Superior temporal gyrus (tissue), 1 donor: ENCODE data around the gene ACP4.
"Not testable (repeated sequence)": the region's sequence is repeated elsewhere in the genome, so short reads cannot be mapped to it uniquely, and the experiment has no call there.

ENCODE experiments used
- DNase-seq: peaks from one replicate; pipeline ENCODE4 v3.0.0-alpha.2; 2016; ENCODE audit errors: extremely low spot score

Gene ACP4, protein sequence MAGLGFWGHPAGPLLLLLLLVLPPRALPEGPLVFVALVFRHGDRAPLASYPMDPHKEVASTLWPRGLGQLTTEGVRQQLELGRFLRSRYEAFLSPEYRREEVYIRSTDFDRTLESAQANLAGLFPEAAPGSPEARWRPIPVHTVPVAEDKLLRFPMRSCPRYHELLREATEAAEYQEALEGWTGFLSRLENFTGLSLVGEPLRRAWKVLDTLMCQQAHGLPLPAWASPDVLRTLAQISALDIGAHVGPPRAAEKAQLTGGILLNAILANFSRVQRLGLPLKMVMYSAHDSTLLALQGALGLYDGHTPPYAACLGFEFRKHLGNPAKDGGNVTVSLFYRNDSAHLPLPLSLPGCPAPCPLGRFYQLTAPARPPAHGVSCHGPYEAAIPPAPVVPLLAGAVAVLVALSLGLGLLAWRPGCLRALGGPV

DNA sequence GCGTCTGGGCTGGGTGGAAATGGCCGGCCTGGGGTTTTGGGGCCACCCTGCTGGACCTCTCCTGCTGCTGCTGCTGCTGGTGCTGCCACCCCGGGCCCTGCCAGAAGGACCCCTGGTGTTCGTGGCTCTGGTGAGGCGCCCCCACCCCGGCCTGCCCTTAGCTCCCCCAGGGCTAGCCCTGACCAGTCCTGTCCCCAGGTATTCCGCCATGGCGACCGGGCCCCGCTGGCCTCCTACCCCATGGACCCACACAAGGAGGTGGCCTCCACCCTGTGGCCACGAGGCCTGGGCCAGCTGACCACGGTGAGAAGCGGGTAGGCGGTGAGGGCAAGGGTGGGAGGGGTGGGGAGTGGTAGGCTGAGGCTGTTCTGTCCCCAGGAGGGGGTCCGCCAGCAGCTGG, at the start of gene ACP4:
Gene ACP4, plus strand, starts transcription at position 20 of the 400 bp plus-strand sequence. Its CDS starts 0 bp downstream, at position 20.
- DNase-seq = no peak

DNA sequence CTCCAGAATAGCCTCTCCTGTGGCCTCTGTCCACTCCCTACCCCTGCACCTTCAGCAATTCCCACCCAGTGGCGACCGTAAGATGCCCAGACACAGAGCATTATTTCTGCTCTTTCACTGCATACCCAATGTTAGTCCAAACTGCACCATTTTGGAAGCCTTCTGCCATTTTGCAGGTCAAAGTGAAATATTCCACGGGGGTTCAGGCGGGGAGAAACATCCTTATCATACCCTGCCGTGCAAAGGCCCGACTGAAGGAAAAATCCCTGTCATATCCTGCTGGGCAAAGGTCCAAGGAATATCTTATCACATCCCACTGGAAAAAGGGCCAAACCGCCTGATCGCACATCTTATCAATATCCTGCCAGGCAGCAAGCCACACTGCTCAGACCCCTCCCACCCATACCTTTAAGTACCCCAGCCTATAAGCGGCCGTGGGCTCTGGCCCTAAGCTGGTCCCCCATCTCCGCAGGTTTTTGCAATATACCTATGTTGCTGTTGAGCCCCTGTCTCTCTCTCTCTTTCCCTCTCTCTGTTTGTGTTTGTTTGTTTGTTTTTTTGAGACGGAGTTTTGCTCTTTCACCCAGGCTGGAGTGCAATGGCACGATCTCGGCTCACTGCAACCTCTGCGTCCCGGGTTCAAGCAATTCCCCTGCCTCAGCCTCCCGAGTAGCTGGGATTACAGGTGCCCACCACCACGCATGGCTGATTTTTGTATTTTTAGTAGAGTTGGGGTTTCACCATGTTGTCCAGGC, 48.9 kb upstream of the ACP4 start:
- no peak for DNase-seq

DNA sequence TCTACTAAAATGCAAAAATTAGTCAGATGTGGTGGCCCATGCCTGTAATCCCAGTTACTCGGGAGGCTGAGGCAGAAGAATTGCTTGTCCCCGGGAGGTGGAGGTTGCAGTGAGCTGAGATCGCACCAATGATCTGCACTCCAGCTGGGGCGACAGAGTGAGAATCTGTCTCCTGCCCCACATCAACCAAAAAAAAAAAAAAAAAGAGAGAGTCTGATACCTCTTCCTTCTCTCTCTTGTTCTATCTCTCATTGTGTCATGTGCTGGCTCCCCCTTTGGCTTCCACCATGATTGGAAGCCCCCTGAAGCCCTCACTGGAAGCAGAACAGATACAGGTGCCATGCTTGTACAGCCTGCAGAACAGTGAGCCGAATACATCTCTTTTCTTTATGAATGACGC, 46.7 kb upstream of the ACP4 start:
- DNase-seq = no peak

DNA sequence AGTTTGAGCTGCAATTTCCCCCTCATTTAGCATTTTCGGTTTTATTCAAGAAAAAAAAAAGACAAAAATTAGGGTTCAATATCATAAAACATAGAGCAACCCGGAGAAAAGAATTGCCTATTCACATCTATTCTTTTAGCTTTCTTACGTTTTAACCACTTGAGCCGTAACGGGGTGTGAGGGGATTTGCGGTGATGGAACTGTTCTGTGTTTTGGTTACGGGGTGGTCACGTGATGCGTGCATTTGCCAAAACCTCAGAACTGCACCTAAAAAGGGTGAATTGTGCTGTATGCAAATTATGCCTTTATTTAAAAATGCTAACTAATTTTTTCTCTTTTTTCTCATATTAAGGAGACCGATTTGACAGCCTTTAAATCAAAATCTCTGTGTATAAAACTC, 45.0 kb upstream of the ACP4 start:
- DNase-seq = no peak

DNA sequence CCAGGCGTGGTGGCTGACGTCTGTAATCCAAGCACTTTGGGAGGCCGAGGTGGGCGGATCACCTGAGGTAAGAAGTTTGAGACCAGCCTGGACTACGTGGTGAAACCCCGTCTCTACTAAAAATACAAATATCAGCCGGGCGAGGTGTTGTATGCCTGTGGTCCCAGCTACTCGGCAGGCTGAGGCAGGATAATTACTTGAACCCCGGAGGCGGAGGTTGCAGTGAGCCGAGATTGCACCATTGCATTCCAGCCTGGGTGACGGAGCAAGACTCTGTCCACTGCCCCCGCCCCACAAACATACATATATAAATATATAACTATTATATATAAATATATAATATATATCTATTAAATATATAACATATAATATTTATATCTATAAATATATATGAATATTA, 43.1 kb upstream of the ACP4 start:
- DNase-seq = not testable (repeated sequence)

DNA sequence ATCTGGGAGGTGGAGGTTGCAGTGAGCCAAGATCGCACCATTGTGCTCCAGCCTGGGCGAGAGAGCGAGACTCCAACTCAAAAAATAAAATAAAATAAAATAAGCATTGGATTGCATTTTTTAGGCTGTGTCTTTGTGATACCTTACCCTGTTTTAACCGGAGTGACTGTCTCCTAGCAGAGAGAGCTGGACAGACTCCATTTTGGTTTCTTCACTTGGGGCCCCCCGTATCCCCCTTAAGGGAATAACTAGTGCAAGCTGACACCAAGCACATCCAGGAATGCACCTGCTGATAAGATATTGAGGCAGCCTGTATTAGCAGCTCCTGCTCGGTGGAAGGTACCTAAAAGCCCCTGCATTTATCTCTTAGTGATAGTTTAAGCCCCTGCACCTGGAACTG, 40.7 kb upstream of the ACP4 start:
- DNase-seq = no peak

DNA sequence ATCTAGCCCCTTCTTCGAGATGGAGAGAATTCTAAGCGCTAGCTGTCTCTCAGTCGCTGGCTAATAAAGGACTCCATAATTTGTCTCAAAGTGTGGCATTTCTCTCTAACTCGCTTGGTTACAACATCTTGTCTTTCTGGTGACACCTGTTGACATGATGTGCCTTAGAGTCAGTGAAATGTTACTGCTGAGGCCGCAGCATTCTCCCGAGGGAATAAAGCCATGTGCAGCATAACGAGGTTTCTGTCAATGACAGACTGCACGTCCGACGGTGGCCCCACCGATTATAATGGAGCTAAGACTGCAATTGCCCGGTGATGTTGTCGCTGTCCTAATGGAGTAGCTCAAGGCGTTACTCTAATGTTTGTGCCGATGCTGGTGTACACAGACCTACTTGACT, 40.2 kb upstream of the ACP4 start:
- no peak for DNase-seq

DNA sequence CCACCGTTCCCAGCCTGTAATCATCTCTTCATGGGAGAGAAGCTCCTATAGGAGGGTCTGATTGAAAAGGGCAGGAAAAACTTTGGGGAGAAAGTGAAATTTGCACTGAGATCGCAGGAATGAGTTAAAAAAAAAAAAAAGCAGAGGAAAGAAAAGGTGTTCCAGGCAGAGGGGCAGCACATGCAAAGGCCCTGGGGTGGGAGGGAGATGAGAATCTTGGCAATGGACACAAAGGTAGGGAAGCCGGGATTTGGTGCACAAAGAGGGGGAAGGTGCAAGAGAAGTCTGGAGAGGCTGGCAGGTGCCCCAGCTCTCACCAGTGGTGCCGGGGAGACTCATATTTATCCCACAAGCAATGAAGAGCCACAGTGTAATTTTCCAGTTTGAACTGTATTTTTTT, 36.3 kb upstream of the ACP4 start:
- DNase-seq = no peak

DNA sequence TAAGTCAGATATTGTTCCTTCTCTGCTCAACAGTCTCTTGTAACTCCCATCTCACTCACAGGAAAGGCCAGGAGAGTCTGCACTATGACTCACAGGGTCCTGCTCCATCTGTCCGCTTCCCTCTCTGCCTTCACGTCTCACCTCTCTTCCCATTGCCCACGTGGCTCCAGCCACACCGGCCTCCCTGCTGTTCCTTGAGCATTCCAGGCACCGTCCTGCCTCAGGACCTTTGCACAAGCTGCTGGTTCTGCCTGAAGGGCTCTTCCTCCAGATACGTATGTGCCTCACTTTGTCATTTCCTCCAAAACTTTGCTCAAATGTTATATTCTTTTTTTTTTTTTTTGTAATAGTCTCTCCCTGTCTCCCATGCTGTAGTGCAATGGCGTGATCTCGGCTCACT, 34.0 kb upstream of the ACP4 start:
- not testable (repeated sequence) for DNase-seq

DNA sequence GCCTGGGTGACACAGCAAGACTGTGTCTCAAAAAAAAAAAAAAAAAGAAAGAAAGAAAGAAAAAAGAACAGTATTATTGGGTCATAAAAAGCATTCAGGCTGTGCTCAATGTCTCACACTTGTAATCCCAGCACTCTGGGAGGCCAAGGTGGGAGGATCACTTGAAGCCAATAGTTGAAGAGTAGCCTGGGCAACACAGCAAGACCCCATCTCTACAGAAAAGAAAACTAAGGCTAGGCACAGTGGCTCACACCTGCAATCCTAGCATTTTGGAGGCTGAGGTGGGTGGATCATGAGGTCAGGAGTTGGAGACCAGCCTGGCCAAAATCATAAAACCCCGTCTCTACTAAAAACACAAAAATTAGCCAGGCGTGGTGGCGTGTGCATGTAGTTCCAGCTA, 32.6 kb upstream of the ACP4 start:
- not testable (repeated sequence) for DNase-seq

DNA sequence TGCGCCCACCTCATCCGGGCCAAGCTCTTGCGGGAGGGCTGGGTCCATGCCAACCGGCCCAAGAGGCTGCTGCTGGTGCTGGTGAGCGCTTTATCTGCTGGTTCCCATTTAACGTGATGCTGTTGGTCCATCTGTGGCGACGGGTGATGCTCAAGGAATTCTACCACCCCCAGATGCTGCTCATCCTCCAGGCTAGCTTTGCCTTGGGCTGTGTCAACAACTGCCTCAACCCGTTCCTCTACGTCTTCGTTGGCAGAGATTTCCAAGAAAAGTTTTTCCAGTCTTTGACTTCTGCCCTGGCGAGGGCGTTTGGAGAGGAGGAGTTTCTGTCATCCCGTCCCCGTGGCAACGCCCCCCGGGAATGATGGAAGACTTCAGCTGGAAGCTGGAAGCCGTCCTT, 31.1 kb upstream of the ACP4 start:
- DNase-seq = not testable (repeated sequence)

DNA sequence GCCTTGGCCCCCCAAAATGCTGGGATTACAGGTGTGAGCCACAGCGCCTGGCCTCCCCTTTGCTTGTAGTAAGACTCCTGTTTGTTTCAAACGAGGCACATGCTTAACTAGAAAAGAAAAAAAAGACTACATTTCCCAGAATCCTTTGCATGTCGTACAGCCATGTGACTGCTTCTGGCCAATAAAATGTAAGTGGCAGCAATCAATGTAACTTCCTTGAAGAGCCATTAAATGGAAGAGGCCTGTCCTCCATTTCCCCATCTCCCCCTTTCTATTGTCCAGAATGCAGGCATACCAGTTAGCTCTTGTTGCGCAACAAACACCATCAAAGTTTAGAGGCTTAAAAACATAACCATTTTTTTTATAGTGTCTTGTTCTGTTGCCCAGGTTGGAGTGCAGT, 30.3 kb upstream of the ACP4 start:
- DNase-seq = no peak

DNA sequence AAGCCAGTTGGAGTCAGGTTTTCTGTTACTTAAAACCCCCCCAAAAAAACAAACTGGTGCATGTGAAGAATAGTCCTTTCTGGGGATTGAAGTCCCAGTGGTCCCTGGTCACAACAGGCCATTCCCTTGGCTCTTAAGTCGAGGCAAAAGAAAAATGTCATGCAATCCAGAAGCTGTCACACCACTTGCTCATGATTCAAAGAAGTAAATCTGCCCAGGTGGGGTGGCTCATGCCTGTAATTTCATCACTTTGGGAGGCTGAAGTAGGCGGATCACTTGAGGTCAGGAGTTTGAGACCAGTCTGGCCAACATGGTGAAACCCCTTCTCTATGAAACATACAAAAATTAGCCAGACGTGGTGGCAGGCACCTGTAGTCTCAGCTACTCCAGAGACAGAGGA, 28.7 kb upstream of the ACP4 start:
- not testable (repeated sequence) for DNase-seq

DNA sequence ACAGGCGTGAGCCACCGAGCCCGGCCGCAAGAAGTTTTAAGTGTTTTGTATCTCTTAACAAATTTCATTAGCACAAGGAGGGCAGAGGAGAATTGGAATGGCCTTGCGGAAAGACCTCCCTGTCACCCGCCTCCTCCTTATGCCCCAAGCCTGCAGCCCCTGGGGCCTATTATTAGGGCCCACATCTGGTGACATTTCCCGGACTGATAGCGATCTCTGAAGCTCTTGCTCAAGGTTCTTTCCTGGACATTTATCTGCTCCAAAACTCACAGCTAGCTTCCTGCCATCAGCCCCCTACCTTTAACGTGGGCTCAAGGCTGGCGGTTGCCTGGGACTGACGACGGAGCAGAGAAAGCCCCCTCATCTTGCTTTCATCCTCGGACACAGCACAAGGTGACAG, 26.7 kb upstream of the ACP4 start:
- not testable (repeated sequence) for DNase-seq

DNA sequence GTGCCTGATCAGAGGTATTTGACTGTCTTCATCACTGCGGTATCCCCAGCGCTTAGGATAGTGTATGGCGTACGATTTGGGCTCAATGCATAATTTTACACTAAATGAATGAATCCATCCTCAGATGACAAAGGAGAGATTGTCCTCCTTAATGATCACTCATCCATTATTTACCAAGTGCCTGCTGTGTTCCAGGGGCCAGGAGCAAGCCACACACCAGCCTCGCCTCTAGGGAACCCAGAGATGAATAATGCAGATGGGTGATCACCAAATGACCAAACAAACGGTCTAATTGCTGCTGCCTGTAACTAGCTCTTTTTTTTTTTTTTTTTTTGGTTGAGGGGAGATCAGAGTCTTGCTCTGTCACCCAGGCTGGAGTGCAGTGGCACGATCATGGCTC, 25.8 kb upstream of the ACP4 start:
- no peak for DNase-seq

DNA sequence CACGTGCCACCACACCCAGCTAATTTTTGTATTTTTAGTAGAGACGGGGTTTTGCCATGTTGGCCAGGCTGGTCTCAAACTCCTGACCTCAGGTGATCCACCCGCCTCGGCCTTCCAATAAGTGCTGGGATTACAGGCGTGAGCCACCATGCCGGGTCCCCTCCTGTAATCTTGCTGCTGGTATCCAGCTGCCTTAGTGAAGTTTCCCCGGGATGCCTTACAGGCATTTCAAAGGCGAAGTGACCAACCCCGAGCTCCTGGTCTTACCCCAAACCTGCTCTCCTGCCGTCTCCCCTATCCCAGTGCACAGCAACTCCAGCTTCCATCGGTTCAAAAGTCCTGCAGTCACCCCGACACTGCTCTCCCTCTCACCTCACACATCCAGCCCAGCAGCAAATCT, 23.5 kb upstream of the ACP4 start:
- not testable (repeated sequence) for DNase-seq

DNA sequence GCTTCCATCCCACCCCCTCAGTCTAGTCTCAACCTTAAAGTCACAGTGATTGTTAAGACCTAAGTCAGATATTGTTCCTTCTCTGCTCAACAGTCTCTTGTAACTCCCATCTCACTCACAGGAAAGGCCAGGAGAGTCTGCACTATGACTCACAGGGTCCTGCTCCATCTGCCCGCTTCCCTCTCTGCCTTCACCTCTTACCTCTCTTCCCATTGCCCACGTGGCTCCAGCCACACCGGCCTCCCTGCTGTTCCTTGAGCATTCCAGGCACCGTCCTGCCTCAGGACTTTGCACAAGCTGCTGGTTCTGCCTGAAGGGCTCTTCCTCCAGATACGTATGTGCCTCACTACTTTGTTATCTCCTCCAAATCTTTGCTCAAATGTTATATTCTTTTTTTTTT, 23.0 kb upstream of the ACP4 start:
- not testable (repeated sequence) for DNase-seq

DNA sequence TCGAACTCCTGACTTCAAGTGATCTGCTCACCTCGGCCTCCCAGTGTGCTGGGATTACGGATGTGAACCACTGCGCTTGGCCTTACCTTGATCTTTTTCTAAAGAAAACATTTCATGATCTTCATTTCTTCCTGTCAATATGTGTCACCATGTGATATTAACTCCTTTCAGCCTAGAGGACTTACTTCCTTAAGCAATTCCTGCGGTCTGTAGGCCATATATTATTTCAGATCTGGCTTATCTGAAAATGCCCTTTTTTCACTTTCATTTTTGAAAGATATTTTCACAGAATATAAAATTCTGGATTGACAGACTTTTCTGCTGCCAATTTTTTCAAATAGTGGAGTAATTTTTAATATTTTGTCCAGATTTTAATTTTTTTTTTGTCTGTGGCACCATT, 21.9 kb upstream of the ACP4 start:
- DNase-seq = no peak

DNA sequence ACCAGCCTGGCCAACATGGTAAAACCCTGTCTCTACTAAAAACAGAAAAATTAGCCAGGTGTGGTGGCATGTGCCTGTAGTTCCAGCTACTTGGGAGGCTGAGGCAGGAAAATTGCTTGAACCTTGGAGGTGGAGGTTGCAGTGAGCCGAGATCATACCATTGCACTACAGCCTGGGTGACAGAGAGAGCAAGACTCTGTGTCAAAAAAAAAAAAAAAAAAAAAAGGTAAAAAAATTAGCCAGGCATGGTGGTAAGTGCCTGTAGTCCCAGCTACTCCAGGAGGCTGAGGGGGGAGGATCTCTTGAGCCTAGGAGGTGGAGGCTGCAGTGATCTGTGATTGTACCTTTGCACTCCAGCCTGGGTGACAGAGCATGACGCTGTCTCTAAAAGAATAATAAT, 20.1 kb upstream of the ACP4 start, which contains the start of gene GPR32:
Gene GPR32, plus strand, starts transcription at position 301 of the 400 bp plus-strand sequence. CDS start 137 bp downstream, outside the sequence.
- DNase-seq = not testable (repeated sequence)

DNA sequence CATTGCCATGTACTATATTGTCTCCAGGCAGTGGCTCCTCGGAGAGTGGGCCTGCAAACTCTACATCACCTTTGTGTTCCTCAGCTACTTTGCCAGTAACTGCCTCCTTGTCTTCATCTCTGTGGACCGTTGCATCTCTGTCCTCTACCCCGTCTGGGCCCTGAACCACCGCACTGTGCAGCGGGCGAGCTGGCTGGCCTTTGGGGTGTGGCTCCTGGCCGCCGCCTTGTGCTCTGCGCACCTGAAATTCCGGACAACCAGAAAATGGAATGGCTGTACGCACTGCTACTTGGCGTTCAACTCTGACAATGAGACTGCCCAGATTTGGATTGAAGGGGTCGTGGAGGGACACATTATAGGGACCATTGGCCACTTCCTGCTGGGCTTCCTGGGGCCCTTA, 19.3 kb upstream of the ACP4 start:
- no peak for DNase-seq

DNA sequence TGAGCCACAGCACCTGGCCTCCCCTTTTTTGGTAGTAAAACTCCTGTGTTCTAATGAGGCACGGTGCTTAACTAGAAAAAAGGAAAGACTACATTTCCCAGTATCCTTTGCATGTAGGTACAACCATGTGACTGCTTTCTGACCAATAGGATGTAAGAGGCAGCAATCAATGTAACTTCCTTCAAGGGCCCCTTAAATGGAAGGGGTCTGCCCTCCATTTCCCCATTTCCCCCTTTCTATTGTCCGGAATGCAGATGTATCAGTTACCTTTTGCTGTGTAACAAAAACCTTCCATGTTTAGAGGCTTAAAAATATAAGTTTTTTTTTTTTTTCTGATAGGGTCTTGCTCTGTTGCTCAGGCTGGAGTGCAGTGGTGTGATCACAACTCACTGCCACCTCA, 17.7 kb upstream of the ACP4 start:
- peak; percentile 15 for DNase-seq

DNA sequence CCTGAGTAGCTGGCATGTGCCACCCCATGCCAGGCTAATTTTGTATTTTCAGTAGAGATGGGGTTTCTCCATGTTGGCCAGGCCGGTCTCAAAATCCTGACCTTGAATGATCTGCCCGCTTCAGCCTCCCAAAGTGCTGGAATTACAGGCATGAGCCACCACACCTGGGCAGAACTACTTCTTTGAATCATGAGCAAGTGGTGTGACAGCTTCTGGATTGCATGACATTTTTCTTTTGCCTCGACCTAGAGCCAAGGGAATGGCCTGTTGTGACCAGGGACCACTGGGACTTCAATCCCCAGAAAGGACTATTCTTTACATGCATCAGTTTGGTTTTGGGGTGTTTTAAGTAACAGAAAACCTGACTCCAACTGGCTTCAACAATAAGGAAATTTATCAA, 17.3 kb upstream of the ACP4 start:
- not testable (repeated sequence) for DNase-seq

DNA sequence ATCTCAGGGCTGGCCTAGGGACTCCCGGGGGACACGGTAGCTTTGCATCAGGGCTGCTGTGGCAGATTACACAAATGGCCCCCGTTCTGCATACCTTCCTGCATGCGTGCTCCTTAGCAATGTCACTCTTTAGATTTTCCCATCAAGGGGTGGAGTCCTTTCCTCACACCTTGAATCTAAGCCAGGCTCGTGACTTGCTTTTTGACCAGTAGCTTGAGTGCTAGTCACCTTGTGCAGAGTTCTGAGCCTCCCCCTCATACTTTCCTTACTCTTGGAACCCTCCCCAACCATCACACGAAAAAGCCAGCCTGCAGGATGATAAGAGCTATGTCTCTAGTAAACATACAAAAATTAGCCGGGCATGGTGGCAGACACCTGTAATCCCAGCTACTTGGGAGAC, 16.8 kb upstream of the ACP4 start:
- DNase-seq = not testable (repeated sequence)
